ENCODE measurements around the gene MRPL10. TPM values are rescaled to one million over a fixed set of nuclear protein-coding genes. Genes with fewer than 3 reads are reported as not detected.
"Not testable (repeated sequence)": the region's sequence is repeated elsewhere in the genome, so short reads cannot be mapped to it uniquely, and the experiment has no call there.

The MRPL10 gene
- total RNA-seq, 1 experiment from 2014 or later = 47.6 TPM

DNA sequence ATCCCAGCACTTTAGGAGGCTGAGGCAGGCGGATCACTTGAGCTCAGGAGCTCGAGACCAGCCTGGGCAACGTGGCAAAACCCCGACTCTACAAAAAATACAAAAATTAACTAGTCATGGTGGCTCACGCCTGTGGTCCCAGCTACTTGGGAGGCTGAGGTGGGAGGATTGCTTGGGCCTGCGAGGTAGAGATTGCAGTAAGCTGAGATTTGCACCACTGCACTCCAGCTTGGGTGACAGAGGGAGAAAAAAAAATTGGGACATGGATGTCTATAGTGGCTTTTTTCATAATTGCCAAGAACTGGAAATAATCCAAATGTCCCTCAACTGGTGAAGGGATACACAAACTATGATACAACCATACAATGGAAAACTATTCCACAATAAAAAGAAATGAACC, 38.4 kb downstream of the MRPL10 start:
- no peak for DNase-seq (ENCODE audit: low spot score)

DNA sequence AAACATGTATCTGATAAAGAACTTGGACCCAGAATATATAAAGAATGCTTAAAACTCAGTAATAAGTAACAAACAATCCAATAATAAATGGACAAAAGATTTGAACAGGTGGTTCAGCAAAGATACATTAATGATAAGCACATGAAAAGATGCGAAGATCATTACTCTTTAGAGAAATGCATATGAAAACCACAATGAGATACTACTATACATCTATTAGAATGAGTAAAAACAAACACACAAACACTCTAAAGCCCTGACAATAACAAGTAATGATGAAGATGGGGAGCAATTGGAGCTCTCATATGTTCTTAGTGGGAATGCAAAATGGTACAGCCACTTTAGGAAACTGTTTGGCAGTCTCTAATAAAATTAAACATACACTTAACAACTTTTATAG, 38.9 kb downstream of the MRPL10 start:
- DNase-seq (ENCODE audit: low spot score) = no peak

DNA sequence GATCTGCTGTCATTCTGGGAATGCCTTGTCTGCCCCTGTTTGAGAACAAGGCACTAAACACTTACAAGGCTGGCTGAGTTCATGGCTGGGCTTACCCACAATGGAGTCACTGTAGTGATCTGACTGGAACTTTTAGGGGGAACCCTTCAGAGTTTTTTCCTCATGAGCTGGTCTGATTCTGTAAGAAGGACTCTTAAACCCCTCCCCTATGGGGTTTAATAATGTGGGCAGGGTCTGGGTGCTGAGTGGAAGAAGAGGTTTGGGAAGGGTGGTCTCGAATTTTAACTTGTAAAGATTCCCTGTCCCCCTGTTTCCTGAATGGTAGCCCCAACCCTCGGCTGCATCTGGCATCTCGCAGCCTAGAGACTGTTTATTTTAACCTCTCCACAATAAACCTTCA, 40.3 kb downstream of the MRPL10 start:
- no peak for DNase-seq (ENCODE audit: low spot score)

DNA sequence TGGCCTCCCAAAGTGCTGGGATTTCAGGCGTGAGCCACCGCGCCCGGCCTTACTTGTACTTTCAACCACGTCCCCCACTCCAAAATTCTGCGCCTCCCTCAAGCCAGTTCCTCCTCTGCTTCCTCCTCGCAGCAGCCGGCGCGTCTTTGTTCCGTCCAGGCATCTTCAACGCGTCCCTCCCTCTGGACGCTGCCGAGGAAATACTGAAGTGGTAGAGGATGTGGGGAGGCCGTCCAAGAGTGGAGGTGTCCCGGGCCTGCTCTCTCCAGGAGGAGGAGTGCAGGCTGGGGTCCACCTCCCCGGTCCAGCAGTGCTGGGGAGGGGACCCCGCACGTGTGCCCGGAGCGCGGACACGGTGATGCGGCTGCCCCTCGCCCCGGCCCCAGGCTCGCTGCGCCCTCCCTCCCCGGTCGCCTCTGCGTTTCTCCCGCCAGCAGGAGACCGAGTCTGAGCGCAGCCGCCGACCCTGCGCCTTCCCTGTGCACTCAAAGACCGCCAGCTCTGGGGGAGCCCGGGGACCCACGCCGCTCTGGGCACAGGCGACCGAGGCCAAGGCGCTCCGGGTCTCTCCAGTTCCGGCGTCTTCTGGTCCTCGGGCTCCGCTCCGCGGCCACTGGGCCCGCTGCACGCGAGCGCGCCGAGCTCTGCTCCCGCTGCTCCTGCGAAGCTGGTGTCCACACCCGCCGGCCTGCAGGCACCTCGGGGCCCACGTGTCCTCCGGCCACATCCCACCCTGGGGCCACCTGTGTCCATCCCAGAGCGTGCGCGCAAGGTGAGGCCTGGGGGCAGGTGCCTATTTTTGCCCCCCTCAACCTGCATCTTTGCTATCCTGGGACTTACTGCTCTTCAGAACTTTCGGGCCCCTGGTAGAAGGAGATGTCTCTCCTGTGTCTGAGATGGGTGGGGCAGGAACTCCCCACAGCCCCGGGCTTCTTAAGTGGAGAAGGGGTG, 41.5 kb downstream of the MRPL10 start:
- no peak for DNase-seq (ENCODE audit: low spot score)

DNA sequence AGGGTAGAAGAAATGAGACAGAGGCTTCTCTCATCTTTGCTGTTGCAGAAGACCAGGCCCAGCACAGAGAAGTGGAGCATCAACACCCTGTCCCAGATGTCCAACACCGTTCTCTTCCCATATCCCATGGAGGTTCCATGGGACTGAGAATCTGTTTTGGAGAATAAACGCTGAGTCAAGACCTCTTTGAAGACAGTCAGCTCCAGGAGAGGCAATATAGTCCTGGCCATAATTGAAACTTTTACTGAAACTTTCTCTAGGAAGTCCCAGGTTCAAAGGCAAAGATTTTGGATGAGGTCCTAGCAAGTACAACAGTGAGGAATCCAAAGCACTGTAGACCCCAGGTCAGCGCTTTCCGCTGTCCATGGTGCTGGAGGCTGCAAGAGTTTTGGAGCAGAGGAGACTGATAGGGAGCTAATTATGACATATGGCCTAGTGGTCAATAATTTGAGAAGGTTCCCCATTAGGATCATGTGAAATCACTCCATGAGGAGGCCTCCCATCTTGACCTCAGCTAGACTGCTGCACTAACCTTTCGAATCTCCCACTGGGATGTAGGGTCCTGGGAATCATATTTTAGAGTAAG, 45.7 kb downstream of the MRPL10 start:
- no peak for DNase-seq (ENCODE audit: low spot score)

DNA sequence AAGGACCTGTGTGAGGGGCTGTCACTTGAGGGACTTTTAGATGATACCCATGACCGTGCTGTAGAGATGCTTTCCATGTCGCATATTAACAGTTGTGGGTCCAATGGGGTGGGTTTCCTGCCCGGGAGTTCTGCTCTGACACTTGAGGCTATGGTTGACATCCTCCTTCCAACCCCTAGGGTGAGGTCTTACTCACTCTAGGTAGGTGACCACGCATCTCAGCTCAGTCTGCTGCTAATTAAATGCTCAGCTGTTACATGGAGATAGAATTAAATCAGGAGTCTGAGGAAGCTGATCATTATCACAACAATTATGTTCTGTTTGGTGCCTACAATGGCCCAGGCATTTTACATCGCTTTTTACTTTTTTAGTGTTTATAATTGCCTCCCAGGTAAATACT, 49.9 kb downstream of the MRPL10 start:
- DNase-seq (ENCODE audit: low spot score) = no peak

DNA sequence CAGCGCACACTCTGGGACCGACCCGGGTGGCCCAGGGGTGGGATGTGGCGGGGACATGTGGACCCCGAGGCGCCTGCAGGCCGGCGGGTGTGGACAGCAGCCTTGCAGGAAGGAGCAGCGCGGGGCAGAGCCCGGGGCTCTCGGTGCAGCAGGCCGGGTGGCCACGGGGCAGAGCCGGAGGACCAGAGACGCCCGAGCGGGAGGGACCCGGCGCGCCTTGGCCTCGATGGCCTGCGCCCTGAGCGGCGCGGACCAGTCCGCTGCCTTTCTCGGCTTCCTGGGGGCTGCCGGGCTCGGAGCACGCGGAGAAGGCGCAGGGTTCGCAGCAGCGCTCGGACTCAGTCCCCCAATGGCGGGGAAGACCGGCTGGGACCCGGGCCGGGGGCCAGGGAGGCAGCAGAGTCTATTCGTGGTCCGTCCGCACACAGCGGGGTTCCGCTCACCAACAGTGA, 53.1 kb downstream of the MRPL10 start:
- DNase-seq (ENCODE audit: low spot score) = no peak

DNA sequence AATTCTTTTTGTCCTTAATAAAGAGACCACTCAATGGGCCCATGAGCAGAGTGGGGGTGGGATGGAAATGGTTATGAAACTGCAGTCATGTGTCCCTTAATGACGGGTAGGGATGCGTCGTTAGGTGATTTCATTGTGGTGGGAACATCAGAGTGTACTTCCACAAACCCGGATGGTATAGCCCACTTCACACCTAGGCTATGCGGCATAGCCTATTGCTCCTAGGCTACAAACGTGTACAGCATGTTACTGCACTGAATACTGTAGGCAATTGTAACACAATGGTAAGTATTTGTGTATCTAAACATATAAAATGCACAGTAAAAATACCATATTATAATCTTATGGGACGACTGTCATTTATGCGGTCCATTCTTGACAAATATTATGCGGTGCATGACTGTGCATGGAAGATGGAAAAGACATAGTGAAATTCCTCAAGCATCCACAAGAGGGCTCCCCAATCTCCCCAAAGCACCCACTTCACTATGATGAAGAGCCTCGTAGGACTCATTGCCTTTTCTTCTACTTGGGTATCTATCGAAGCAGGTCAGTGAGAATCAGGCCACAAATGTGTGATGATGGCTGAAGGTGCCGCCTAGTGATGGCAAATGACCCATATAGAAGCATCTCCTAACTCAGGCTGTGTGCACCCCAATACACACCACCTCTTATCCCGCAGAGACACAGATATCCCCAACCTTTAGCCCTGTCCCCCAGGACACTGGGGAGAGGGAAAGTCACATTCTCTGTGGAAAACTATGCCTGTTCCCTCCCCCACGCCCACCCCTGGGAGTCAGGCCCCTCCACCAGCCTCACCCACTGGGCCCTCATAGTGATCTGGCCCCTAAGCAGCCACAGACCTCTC, 54.8 kb downstream of the MRPL10 start:
- peak; percentile 82 for DNase-seq (ENCODE audit: low spot score)

DNA sequence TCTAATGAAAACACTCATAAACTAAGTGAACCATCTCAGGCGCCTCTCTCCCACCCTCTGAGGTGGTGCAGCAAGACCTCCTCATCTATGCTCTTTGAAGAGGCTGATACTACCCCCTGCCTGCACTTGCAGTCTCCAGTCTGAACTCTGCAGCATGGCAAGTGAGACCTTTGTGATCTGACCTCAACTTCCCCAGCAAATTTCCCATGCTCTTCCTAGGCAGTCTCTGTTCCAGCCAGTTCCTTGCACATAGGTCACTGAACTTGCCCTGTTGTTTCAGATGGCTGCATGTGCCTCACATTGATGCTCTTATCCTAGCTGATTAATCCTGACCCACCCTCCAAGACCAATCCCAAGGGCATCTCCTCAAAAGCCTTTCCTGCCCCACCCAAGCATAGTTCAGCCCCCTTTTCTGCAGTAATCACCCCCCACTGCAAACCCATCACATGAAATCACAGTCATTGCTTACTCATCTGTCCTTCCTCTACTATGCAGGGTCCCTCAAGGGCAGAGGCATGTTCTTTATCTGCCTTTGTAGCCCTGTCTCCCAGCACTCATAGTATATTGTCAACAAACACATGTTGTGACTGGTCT, 56.3 kb downstream of the MRPL10 start:
- DNase-seq (ENCODE audit: low spot score) = no peak

DNA sequence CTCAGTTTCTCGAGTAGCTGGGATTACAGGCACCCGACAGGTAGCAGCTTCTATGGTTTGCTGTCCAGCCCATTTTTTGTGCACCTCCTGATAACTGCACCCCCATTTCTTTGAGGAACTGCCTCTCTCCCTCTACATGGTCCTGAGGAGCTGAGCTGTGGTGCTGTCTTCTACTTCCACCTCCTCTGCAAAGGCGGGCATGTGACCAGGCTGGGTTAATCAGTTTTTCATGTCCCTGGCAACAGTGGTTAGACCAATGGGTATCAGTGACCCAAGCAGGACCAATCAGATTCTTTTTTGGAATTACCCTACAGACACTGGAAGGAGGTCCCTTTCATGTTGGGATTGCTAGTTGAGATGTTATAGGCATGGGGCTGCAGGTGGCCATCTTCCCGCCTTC, 57.0 kb downstream of the MRPL10 start:
- no peak for DNase-seq (ENCODE audit: low spot score)

DNA sequence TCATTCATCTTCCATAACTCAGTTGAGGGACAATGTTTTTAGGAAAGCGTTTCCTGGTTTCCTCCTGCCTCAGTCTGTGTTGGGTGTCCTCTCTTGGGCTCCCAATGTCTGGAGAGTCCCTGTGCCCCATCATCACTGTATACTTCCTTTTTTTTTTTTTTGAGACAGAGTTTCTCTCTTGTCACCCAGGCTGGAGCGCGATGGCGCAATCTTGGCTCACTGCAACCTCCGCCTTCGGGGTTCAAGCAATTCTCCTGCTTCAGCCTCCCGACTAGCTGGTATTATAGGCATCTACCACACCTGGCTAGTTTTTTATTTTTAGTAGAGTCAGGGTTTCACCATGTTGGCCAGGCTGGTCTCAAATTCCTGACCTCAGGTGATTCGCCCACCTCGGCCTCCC, 57.7 kb downstream of the MRPL10 start:
- not testable (repeated sequence) for DNase-seq (ENCODE audit: low spot score)

Other genes with a start within 250 kb of the MRPL10 start
- gene KPNB1, start 181.6 kb downstream of the MRPL10 start, total RNA-seq (2014; rRNA removed; shearing (Covaris generic)) = 219 and 232 TPM in 2 replicates
- 0.18 and 0.20 TPM in 2 replicates for gene TBKBP1, start 137.4 kb downstream of the MRPL10 start, total RNA-seq (2014; rRNA removed; shearing (Covaris generic))
- gene TBX21, start 98.3 kb downstream of the MRPL10 start, total RNA-seq (2014; rRNA removed; shearing (Covaris generic)) = not detected in 2 replicates
- gene OSBPL7, start 9.7 kb downstream of the MRPL10 start, total RNA-seq (2014; rRNA removed; shearing (Covaris generic)) = 18.7 and 21.6 TPM in 2 replicates
- 0.10 TPM in 1 of 2 replicates, not detected in the other for gene LRRC46, start 129 bp upstream of the MRPL10 start, total RNA-seq (2014; rRNA removed; shearing (Covaris generic))
- gene SCRN2, start 9.7 kb upstream of the MRPL10 start, total RNA-seq (2014; rRNA removed; shearing (Covaris generic)) = 27.3 and 29.2 TPM in 2 replicates
- 11.2 and 12.5 TPM in 2 replicates for gene SP6, start 19.6 kb upstream of the MRPL10 start, total RNA-seq (2014; rRNA removed; shearing (Covaris generic))
- gene SP2, start 64.7 kb upstream of the MRPL10 start, total RNA-seq (2014; rRNA removed; shearing (Covaris generic)) = 6.5 and 7.9 TPM in 2 replicates
- 26.4 and 28.4 TPM in 2 replicates for gene PNPO, start 110.0 kb upstream of the MRPL10 start, total RNA-seq (2014; rRNA removed; shearing (Covaris generic))
- 54.3 and 59.6 TPM in 2 replicates for gene PRR15L, start 126.3 kb upstream of the MRPL10 start, total RNA-seq (2014; rRNA removed; shearing (Covaris generic))
- 132 and 142 TPM in 2 replicates for gene CDK5RAP3, start 139.6 kb upstream of the MRPL10 start, total RNA-seq (2014; rRNA removed; shearing (Covaris generic))
- 0.89 and 4.2 TPM in 2 replicates for gene COPZ2, start 206.3 kb upstream of the MRPL10 start, total RNA-seq (2014; rRNA removed; shearing (Covaris generic))
- 38.1 and 39.5 TPM in 2 replicates for gene NFE2L1, start 216.8 kb upstream of the MRPL10 start, total RNA-seq (2014; rRNA removed; shearing (Covaris generic))